Kidney tubule cell (primary cell): ENCODE results near the gene CRISPLD2.

Source experiments
- DNase-seq: peaks from one replicate; pipeline ENCODE4 v3.0.0-alpha.2; 2018; ENCODE audit warnings: low spot score

The CRISPLD2 gene

GRCh38 chr16:84957792-84958191 is 138.0 kb downstream of the CRISPLD2 start:
- DNase-seq: no peak
